H1 (cell line): Measurements from ENCODE around the gene GALNT4. TPM values are rescaled to one million over a fixed set of nuclear protein-coding genes. Genes with fewer than 3 reads are reported as not detected.

Experiments used
- CTCF ChIA-PET: fragments of 300-600 bp; sonication (Branson Sonifier 250); formaldehyde crosslinking; loops from one replicate; lab custom pipeline; 2021; ENCODE audit not compliant: partially characterized antibody; lab: Charles Lee
- POLR2A ChIA-PET: fragments of 300-600 bp; sonication (Branson Sonifier 250); formaldehyde crosslinking; loops from one replicate; lab custom pipeline; 2021; ENCODE audit warnings: inconsistent platforms; ENCODE audit not compliant: partially characterized antibody; lab: Charles Lee
- DNase-seq, 2 experiments: peaks; one replicate each; pipeline versions ENCODE4 v3.0.0 to v3.0.0-alpha.2; 2010 to 2022; ENCODE audit warnings: low spot score in 2 of 2, low read depth in 1 of 2, mixed read lengths in 1 of 2
- FAIRE-seq: peaks from 2 replicates; lab custom pipeline; 2011; peaks lifted over from hg19 to GRCh38; lab: Jason Lieb, UNC
- H2AFZ ChIP-seq: 2 replicates; pipeline ENCODE4 v1.8.1; 2012; ENCODE audit warnings: low read length, inconsistent platforms
- H2AK5ac ChIP-seq: 2 replicates; pipeline ENCODE4 v1.6.1; 2013; ENCODE audit warnings: low read depth, low read length
- H2BK120ac ChIP-seq: replicated peaks from 2 replicates; pipeline ENCODE3; 2013; ENCODE audit warnings: low read depth, low read length, inconsistent platforms
- H2BK12ac ChIP-seq: 2 replicates; pipeline ENCODE4 v1.6.1; 2013; ENCODE audit warnings: low read depth, low read length
- H2BK15ac ChIP-seq: 2 replicates; pipeline ENCODE4 v1.6.1; 2013; ENCODE audit warnings: low read length
- H2BK20ac ChIP-seq: 2 replicates; pipeline ENCODE4 v1.6.1; 2013; ENCODE audit warnings: low read length
- H2BK5ac ChIP-seq: 2 replicates; pipeline ENCODE4 v1.6.1; 2013; ENCODE audit warnings: low read depth, low read length
- H3K14ac ChIP-seq: 2 replicates; pipeline ENCODE4 v1.6.1; 2013; ENCODE audit warnings: inconsistent platforms; ENCODE audit not compliant: insufficient read length
- H3K18ac ChIP-seq: 2 replicates; pipeline ENCODE4 v1.6.1; 2013; ENCODE audit warnings: low read length; ENCODE audit errors: extremely low read depth
- H3K23ac ChIP-seq: 2 replicates; pipeline ENCODE4 v1.6.1; 2013; ENCODE audit warnings: inconsistent platforms; ENCODE audit not compliant: insufficient read length
- H3K23me2 ChIP-seq: 2 replicates; pipeline ENCODE4 v1.6.1; 2013; ENCODE audit warnings: low read depth, low read length
- H3K27ac ChIP-seq: 2 replicates; pipeline ENCODE4 v1.6.1; 2011; ENCODE audit warnings: low read depth, low read length, inconsistent platforms
- H3K27me3 ChIP-seq, 4 experiments: replicated peaks in 1 of 4; 1 replicate in 1 of 4; 2 replicates in 3 of 4; pipeline versions ENCODE4 v1.6.1 to v1.8.1; 2011 to 2013; ENCODE audit warnings: low read length in 3 of 4, mild to moderate bottlenecking in 3 of 4, inconsistent platforms in 2 of 4, mixed read lengths in 2 of 4, moderate library complexity in 1 of 4; ENCODE audit not compliant: control insufficient read depth in 3 of 4, insufficient read depth in 3 of 4; ENCODE audit errors: extremely low read depth in 1 of 4
- H3K36me3 ChIP-seq, 4 experiments: 2 replicates each; pipeline versions ENCODE4 v1.6.1 to v1.8.1; 2011 to 2013; ENCODE audit warnings: mild to moderate bottlenecking in 4 of 4, low read length in 3 of 4, moderate library complexity in 2 of 4, control low read depth in 1 of 4, inconsistent platforms in 1 of 4; ENCODE audit not compliant: insufficient read depth in 4 of 4, control insufficient read depth in 2 of 4
- H3K4ac ChIP-seq: replicated peaks from 2 replicates; pipeline ENCODE3; 2013; ENCODE audit warnings: low read length, low read depth, mixed read lengths, inconsistent platforms; ENCODE audit not compliant: insufficient read length
- H3K4me1 ChIP-seq, 4 experiments: replicated peaks in 1 of 4; 1 replicate in 1 of 4; 2 replicates in 3 of 4; pipeline versions ENCODE4 v1.6.1 to v1.8.1; 2011 to 2013; ENCODE audit warnings: low read length in 3 of 4, inconsistent platforms in 2 of 4, mixed read lengths in 1 of 4; ENCODE audit not compliant: insufficient read depth in 4 of 4, control insufficient read depth in 3 of 4
- H3K4me2 ChIP-seq, 2 experiments: 2 replicates each; pipeline versions ENCODE4 v1.6.1 to v1.8.1; 2011 to 2013; ENCODE audit warnings: low read depth in 2 of 2, low read length in 2 of 2, control low read depth in 1 of 2, inconsistent platforms in 1 of 2, mild to moderate bottlenecking in 1 of 2; ENCODE audit not compliant: insufficient read depth in 1 of 2
- H3K4me3 ChIP-seq, 4 experiments: fragments of 200-600, 300-600 bp in 1 of 4; sonication (generic), shearing (Covaris generic), sonication (Bioruptor Twin) in 1 of 4; 2 replicates each; pipeline versions ENCODE4 v1.5.1 to v1.8.1; 2011 to 2016; ENCODE audit warnings: low read length in 4 of 4, low read depth in 3 of 4, control low read depth in 2 of 4, inconsistent platforms in 2 of 4, mild to moderate bottlenecking in 2 of 4, mixed read lengths in 1 of 4, moderate library complexity in 1 of 4; ENCODE audit not compliant: insufficient read depth in 2 of 4; ENCODE audit errors: extremely low read depth in 1 of 4
- H3K56ac ChIP-seq: replicated peaks from 2 replicates; pipeline ENCODE3; 2013; ENCODE audit warnings: low read depth, mild to moderate bottlenecking, mixed read lengths, low read length, inconsistent platforms; ENCODE audit not compliant: insufficient read length
- H3K79me1 ChIP-seq: 2 replicates; pipeline ENCODE4 v1.6.1; 2013; ENCODE audit warnings: low read depth, low read length, control low read depth
- H3K79me2 ChIP-seq, 2 experiments: 2 replicates each; pipeline versions ENCODE4 v1.6.1 to v1.8.1; 2012 to 2013; ENCODE audit warnings: low read length in 2 of 2, mild to moderate bottlenecking in 2 of 2, inconsistent platforms in 1 of 2; ENCODE audit not compliant: insufficient read depth in 2 of 2, control insufficient read depth in 1 of 2
- H3K9ac ChIP-seq, 4 experiments: replicated peaks in 1 of 4; 1 replicate in 1 of 4; 2 replicates in 3 of 4; pipeline versions ENCODE4 v1.6.1 to v1.8.1; 2011 to 2013; ENCODE audit warnings: low read depth in 3 of 4, low read length in 3 of 4, control low read depth in 2 of 4, mild to moderate bottlenecking in 2 of 4, moderate library complexity in 2 of 4, inconsistent platforms in 1 of 4; ENCODE audit errors: extremely low read depth in 1 of 4
- H3K9me3 ChIP-seq, 2 experiments: 2 replicates each; pipeline versions ENCODE4 v1.6.1 to v1.8.1; 2012 to 2013; ENCODE audit warnings: mild to moderate bottlenecking in 2 of 2, moderate library complexity in 2 of 2, control low read depth in 1 of 2, inconsistent platforms in 1 of 2, low read depth in 1 of 2, low read length in 1 of 2, mixed read lengths in 1 of 2; ENCODE audit not compliant: insufficient read depth in 2 of 2
- H4K20me1 ChIP-seq, 2 experiments: replicated peaks in 1 of 2; 2 replicates each; pipeline versions ENCODE3 to v1.8.1; 2011 to 2013; ENCODE audit warnings: inconsistent platforms in 2 of 2, low read length in 2 of 2, mild to moderate bottlenecking in 1 of 2; ENCODE audit not compliant: insufficient read depth in 2 of 2, control insufficient read depth in 1 of 2
- H4K5ac ChIP-seq: 2 replicates; pipeline ENCODE4 v1.6.1; 2013; ENCODE audit warnings: low read length, low read depth, mixed read lengths, inconsistent platforms; ENCODE audit not compliant: insufficient read length
- H4K8ac ChIP-seq: 2 replicates; pipeline ENCODE4 v1.8.0; 2013; ENCODE audit warnings: mild to moderate bottlenecking, moderate library complexity, low read length, inconsistent platforms; ENCODE audit not compliant: insufficient read depth; ENCODE audit errors: extremely low read depth
- H4K91ac ChIP-seq: replicated peaks from 2 replicates; pipeline ENCODE3; 2013; ENCODE audit warnings: low read length, mixed read lengths, inconsistent platforms; ENCODE audit not compliant: insufficient read length
- BRCA1 ChIP-seq: IDR thresholded peaks from 2 replicates; pipeline ENCODE4 v1.6.1; 2012; ENCODE audit warnings: low read depth, low read length, improper control_type of control experiment
- EGR1 ChIP-seq: IDR thresholded peaks from 2 replicates; pipeline ENCODE4 v1.6.1; 2011; ENCODE audit warnings: low read depth, low read length, borderline replicate concordance
- JUND ChIP-seq: IDR thresholded peaks from 2 replicates; pipeline ENCODE4 v1.6.1; 2011; ENCODE audit warnings: mild to moderate bottlenecking, improper control_type of control experiment, low read length
- RNF2 ChIP-seq: fragments of 200-900, 300-1000 bp; sonication (generic); IDR thresholded peaks from 2 replicates; pipeline ENCODE4 v1.7.1; 2016; ENCODE audit warnings: borderline replicate concordance, low read depth, mild to moderate bottlenecking, antibody characterized with exemption, low read length; ENCODE audit not compliant: poor library complexity, severe bottlenecking; ENCODE audit errors: missing control alignments
- TAF1 ChIP-seq: IDR thresholded peaks from 2 replicates; pipeline ENCODE4 v1.6.1; 2011; ENCODE audit warnings: mild to moderate bottlenecking, low read depth, low read length
- ZNF274 ChIP-seq: IDR thresholded peaks from 2 replicates; pipeline ENCODE4 v1.7.0; 2012; ENCODE audit warnings: low read length, borderline replicate concordance; ENCODE audit errors: extremely low read depth
- WGBS, 2 experiments: shearing (Covaris generic) in 1 of 2; methylation state at CpG; one replicate each; pipeline versions ENCODE4 v1.1.6 to v1.1.7; 2013 to 2015; ENCODE audit warnings: low lambda C conversion rate in 2 of 2, mixed read lengths in 2 of 2, inconsistent platforms in 1 of 2, low coverage in 1 of 2, missing lambda C conversion rate in 1 of 2; ENCODE audit not compliant: insufficient replicate concordance in 2 of 2, insufficient coverage in 1 of 2, insufficient read length in 1 of 2; ENCODE audit errors: extremely low coverage in 1 of 2, missing lambda C conversion rate in 1 of 2; 5-methylcytosine and 5-hydroxymethylcytosine counted together
- polyA plus RNA-seq, 7 experiments: library from polyadenylated mRNA; depleted of rRNA in 3 of 7; stranded (reverse) in 5 of 7; unstranded in 2 of 7; fragments of >200 nt in 5 of 7; fragments of 200-250 nt in 2 of 7; gene quantifications; 1 replicate in 5 of 7; 2 replicates in 1 of 7; 4 replicates in 1 of 7; pipeline versions ENCODE4 v1.2.1 to v1.2.3, GENCODE V29; 2011 to 2013; ENCODE audit warnings: missing spikeins in 2 of 7, mixed read lengths in 2 of 7
- total RNA-seq: library from RNA; stranded (reverse); fragmentation: NEBNext Ultra II Directional; extraction: Animal tissue kit (Norgen Biotek cat#: 25700); gene quantifications from 2 replicates; pipeline ENCODE4 v1.2.1, GENCODE V29; 2021
- TF ChIP-seq, protein P1 (sequence below): IDR thresholded peaks from 2 replicates; pipeline ENCODE4 v1.6.1; 2012; ENCODE audit warnings: low read length, inconsistent platforms

Gene GALNT4
- total and polyA plus RNA-seq, 2 of the 8 experiments (the other 6 are each of a cell fraction or from before 2014, with no cell fraction given): 0.45 to 3.3 TPM

DNA sequence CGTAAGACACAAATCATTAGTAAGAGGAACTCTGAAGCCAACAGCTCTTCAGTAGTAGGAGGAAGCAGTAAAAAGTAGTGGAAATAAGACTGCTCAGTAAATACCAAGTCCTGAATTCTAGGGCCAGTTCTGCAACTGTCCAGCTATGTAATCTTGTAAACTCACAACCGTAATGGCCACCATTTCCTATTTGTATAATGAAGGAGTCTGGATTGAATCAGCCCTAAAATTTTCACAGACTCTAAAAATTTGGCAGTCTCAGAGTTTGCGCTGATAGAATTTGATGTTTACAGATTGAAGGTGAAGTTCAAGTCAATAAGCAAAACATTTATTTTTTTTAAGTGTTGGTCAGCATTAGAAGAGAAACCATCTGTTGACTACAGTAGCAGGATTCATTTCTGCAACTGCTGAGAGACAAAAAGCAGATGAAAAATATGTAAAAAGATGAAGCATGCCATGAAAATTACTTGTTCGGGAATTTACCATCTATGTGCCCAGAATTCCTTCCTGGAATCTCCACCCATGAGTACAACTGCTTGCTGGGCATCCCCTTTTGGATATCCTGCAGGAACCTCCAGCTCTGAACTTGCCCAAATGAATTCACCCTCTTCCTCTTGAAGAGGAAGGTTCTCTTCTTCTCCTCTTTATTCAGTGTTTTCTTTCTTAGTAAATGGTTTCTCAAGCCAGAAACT lies 47.5 kb downstream of the GALNT4 start:
- H3K23me2 ChIP-seq: no peaks in the 10 kb centered on the region
- H3K27me3 ChIP-seq: no peaks in the 10 kb centered on the region
- H3K4ac ChIP-seq: no peak overlapping the region
- no peak overlapping the region for H3K23ac ChIP-seq
- no peaks in the 10 kb centered on the region for H3K36me3 ChIP-seq
- no peak overlapping the region for H3K18ac ChIP-seq
- no peak overlapping the region for H3K9ac ChIP-seq
- 88% methylated on average over 4 of the region's 4 CpGs; no CpG with 5 or more reads in 1 of the 2 experiments for WGBS, 2 experiments
- no peak overlapping the region for H4K8ac ChIP-seq
- H2BK120ac ChIP-seq: no peak overlapping the region
- no peak overlapping the region for H2BK5ac ChIP-seq
- no peaks in the 10 kb centered on the region for H3K4me1 ChIP-seq
- H2BK20ac ChIP-seq: no peak overlapping the region
- no peaks in the 10 kb centered on the region for H3K79me2 ChIP-seq
- H2BK15ac ChIP-seq: no peak overlapping the region
- H3K4me2 ChIP-seq: no peak overlapping the region
- ChIA-PET CTCF (interaction anchor here (0.9 to 2.2 kb wide), 6 partner anchors 10 to 457 kb away, joined by 3 to 14 read pairs (median 4); no protein-coding TSS in a partner anchor), POLR2A (no interaction called here)
- no peak for FAIRE-seq
- no peak overlapping the region for H2BK12ac ChIP-seq
- H2AK5ac ChIP-seq: no peak overlapping the region
- H4K5ac ChIP-seq: no peak overlapping the region
- H3K79me1 ChIP-seq: no peaks in the 10 kb centered on the region
- DNase-seq: no peak
- H3K56ac ChIP-seq: no peak overlapping the region
- no peak overlapping the region for H3K27ac ChIP-seq
- no peaks in the 10 kb centered on the region for H4K20me1 ChIP-seq
- H2AFZ ChIP-seq: no peak overlapping the region
- no peak overlapping the region for H4K91ac ChIP-seq
- H3K4me3 ChIP-seq: no peak overlapping the region
- no peak overlapping the region for H3K14ac ChIP-seq
- no peaks in the 10 kb centered on the region for H3K9me3 ChIP-seq
- no peak for TF ChIP-seq JUND
- no peak for TF ChIP-seq RNF2
- TF ChIP-seq EGR1: no peak
- TF ChIP-seq BRCA1: no peak
- TF ChIP-seq, protein P1, sequence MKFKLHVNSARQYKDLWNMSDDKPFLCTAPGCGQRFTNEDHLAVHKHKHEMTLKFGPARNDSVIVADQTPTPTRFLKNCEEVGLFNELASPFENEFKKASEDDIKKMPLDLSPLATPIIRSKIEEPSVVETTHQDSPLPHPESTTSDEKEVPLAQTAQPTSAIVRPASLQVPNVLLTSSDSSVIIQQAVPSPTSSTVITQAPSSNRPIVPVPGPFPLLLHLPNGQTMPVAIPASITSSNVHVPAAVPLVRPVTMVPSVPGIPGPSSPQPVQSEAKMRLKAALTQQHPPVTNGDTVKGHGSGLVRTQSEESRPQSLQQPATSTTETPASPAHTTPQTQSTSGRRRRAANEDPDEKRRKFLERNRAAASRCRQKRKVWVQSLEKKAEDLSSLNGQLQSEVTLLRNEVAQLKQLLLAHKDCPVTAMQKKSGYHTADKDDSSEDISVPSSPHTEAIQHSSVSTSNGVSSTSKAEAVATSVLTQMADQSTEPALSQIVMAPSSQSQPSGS: no peak
- no peak for TF ChIP-seq ZNF274
- TF ChIP-seq TAF1: no peak
